Calu3 (cell line): ENCODE results near the gene MICOS13. TPM values are rescaled to one million over a fixed set of nuclear protein-coding genes. Genes with fewer than 3 reads are reported as not detected.

Source experiments
- BruUV-seq: library from RNA; stranded (reverse); fragments of 400-500 nt; replicated peaks from 2 replicates; lab custom pipeline; 2021; lab: Mats Ljungman, UMichigan
- CTCF ChIA-PET: fragments of 300-600 bp; sonication (Branson Sonifier 250); formaldehyde crosslinking; loops from one replicate; lab custom pipeline; 2022; ENCODE audit warnings: antibody characterized with exemption; lab: Charles Lee
- DNase-seq: peaks from one replicate; pipeline ENCODE4 v3.0.0; 2022
- H3K27ac Mint-ChIP-seq: one replicate; pipeline ENCODE4 v1.8.0; 2022; ENCODE audit warnings: mixed read lengths; ENCODE audit not compliant: unreplicated experiment
- H3K27me3 Mint-ChIP-seq: one replicate; pipeline ENCODE4 v1.8.0; 2022; ENCODE audit warnings: mixed read lengths; ENCODE audit not compliant: unreplicated experiment
- H3K36me3 Mint-ChIP-seq: one replicate; pipeline ENCODE4 v1.8.0; 2022; ENCODE audit warnings: mild to moderate bottlenecking, moderate library complexity, mixed read lengths; ENCODE audit not compliant: insufficient read depth, unreplicated experiment
- H3K4me1 Mint-ChIP-seq: one replicate; pipeline ENCODE4 v1.8.0; 2022; ENCODE audit warnings: mild to moderate bottlenecking, low read depth, mixed read lengths; ENCODE audit not compliant: unreplicated experiment
- H3K4me3 Mint-ChIP-seq: one replicate; pipeline ENCODE4 v1.8.0; 2022; ENCODE audit warnings: mild to moderate bottlenecking, low read depth, moderate library complexity, mixed read lengths; ENCODE audit not compliant: unreplicated experiment
- H3K9me3 Mint-ChIP-seq: one replicate; pipeline ENCODE4 v1.8.0; 2022; ENCODE audit warnings: low read depth, mixed read lengths; ENCODE audit not compliant: unreplicated experiment
- intact Hi-C: fragments of 100-400 bp; cut with micrococcal nuclease; formaldehyde crosslinking; loops from one replicate; pipeline ENCODE4 v1.10.0; 2022; ENCODE audit not compliant: unreplicated experiment
- total RNA-seq: library from RNA; stranded (reverse); gene quantifications from 2 replicates; pipeline ENCODE4 v1.2.3, GENCODE V29; 2022
- TF ChIP-seq, protein P1 (sequence below): fragments of 200-600 bp; IDR thresholded peaks from one replicate; pipeline ENCODE4 v1.8.0; 2022; ENCODE audit warnings: antibody characterized with exemption; ENCODE audit not compliant: unreplicated experiment

The MICOS13 gene
- total RNA-seq, 1 experiment from 2014 or later: 37.9 TPM

DNA sequence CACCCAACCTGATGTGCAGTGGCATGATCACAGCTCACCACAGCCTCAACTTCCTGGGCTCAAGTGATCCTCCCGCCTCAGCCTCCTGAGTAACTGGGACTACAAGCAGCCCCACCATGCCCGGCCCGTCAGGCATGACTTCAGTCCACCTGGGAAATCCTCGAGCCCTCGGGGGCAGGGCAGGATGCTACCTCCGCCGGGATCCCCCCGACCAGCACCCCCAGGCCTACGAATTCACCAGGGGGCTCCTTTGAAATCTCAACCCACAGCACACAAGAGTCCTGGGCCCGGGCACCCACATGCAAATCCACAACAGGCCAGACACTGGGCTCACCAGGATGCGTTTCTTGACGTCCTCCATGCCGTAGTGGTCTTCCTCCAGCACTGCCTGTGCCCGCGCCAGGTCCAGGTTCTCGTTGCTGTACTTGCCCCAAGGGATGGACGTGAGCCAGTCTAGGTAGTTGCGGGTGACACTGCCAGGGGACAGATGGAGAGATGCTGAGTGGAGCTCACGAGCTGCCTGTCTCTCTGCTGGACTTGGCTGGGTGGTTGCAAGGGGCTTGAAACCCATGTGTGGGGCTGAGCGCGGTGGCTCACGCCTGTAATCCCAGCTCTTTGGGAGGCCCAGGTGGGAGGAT, 20.3 kb upstream of the MICOS13 start:
- H3K27ac Mint-ChIP-seq: no peak overlapping the region
- H3K36me3 Mint-ChIP-seq: peaks cover 78% of the 10 kb centered on the region
- DNase-seq: no peak
- H3K9me3 Mint-ChIP-seq: no peaks in the 10 kb centered on the region
- CTCF ChIA-PET: no interaction called here
- intact Hi-C loops: no loop called here
- TF ChIP-seq, protein P1, sequence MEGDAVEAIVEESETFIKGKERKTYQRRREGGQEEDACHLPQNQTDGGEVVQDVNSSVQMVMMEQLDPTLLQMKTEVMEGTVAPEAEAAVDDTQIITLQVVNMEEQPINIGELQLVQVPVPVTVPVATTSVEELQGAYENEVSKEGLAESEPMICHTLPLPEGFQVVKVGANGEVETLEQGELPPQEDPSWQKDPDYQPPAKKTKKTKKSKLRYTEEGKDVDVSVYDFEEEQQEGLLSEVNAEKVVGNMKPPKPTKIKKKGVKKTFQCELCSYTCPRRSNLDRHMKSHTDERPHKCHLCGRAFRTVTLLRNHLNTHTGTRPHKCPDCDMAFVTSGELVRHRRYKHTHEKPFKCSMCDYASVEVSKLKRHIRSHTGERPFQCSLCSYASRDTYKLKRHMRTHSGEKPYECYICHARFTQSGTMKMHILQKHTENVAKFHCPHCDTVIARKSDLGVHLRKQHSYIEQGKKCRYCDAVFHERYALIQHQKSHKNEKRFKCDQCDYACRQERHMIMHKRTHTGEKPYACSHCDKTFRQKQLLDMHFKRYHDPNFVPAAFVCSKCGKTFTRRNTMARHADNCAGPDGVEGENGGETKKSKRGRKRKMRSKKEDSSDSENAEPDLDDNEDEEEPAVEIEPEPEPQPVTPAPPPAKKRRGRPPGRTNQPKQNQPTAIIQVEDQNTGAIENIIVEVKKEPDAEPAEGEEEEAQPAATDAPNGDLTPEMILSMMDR: no peak
- BruUV-seq: no TSS peak
- peaks cover 8% of the 10 kb centered on the region for H3K4me1 Mint-ChIP-seq
- H3K27me3 Mint-ChIP-seq: no peaks in the 10 kb centered on the region
- no peak overlapping the region for H3K4me3 Mint-ChIP-seq

DNA sequence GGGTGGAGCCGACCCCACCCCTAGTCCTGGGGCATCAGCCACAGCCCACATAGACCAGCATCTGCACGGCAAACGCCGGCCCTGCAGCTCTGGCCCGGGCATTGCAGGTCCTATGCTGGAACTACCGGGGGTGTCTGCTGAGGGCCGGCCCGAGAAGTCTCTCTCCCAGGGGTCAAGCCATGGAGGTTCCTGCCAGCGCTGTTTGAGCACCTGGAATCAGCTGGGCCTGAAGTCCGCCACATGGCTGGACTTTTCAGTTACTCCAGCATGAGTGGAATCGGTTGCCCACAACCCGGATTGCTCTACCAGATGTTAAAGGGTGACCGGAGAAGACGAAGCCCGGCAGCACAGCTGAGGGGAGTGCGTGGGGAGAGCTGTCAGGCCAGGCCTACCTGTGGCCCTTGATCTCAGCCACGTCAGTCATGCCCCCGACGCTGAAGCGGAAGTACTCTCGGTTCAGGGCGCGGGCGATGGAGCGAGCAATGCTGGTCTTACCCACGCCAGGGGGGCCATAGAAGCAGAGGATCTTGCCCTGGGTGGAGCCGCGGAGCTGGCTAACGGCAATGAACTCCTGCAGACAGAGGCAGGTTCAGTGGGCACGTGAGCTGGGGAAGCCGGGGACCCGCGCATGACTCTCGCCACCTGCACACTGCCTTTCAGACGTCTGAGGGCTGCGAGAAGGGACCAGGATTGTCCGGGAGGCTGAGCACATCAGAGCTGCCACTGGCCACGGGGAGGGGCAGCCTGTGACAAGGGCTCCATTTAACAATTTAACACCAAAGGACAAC, 18.5 kb upstream of the MICOS13 start:
- CTCF ChIA-PET: no interaction called here
- TF ChIP-seq, protein P1: no peak
- no peaks in the 10 kb centered on the region for H3K9me3 Mint-ChIP-seq
- H3K4me1 Mint-ChIP-seq: peaks cover 8% of the 10 kb centered on the region
- H3K27ac Mint-ChIP-seq: no peak overlapping the region
- H3K36me3 Mint-ChIP-seq: peaks cover 82% of the 10 kb centered on the region
- H3K4me3 Mint-ChIP-seq: no peak overlapping the region
- intact Hi-C loops: no loop called here
- H3K27me3 Mint-ChIP-seq: no peaks in the 10 kb centered on the region
- no peak for DNase-seq
- BruUV-seq: no TSS peak

DNA sequence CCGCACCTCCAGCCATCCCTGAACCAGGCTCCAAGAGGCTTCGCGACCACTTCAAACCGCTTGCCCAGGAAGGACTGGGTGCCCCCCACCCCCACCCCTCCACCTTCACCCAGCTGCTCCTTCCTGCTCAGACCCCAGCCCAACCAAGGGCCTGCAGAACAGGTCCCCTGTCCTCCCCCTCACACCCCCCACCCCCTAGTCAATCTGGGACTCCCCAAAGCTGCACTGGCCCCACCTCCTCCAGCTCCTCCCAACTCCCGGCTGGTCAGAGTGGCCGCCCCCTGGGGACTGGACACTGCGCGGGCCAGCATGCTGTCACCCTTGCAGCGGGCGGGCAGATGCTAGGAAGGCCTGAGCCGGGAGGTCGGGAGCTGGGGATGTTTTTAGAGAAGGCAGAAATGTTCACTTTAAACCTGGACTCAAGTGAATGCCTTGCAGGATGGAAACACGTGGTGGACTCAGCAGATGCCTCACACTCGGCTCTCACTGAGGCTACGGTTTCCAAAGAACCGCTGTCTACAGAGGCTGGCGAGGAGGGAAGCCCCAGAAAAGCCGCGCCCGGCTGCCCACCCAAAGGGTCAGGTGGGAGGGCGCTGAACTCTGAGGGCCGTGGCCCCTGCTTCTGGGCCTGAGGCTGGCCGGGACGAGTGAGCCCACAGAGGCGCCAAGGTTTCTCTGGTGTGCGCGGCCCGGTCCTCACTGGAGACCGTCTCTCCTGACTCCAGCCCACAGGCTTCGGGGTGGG, 17.7 kb upstream of the MICOS13 start:
- H3K27ac Mint-ChIP-seq: no peak overlapping the region
- BruUV-seq: no TSS peak
- TF ChIP-seq, protein P1: no peak
- no peak overlapping the region for H3K4me3 Mint-ChIP-seq
- peaks cover 82% of the 10 kb centered on the region for H3K36me3 Mint-ChIP-seq
- H3K4me1 Mint-ChIP-seq: peaks cover 2% of the 10 kb centered on the region
- H3K9me3 Mint-ChIP-seq: no peaks in the 10 kb centered on the region
- DNase-seq: no peak
- H3K27me3 Mint-ChIP-seq: no peaks in the 10 kb centered on the region
- intact Hi-C loops: no loop called here
- CTCF ChIA-PET: no interaction called here

DNA sequence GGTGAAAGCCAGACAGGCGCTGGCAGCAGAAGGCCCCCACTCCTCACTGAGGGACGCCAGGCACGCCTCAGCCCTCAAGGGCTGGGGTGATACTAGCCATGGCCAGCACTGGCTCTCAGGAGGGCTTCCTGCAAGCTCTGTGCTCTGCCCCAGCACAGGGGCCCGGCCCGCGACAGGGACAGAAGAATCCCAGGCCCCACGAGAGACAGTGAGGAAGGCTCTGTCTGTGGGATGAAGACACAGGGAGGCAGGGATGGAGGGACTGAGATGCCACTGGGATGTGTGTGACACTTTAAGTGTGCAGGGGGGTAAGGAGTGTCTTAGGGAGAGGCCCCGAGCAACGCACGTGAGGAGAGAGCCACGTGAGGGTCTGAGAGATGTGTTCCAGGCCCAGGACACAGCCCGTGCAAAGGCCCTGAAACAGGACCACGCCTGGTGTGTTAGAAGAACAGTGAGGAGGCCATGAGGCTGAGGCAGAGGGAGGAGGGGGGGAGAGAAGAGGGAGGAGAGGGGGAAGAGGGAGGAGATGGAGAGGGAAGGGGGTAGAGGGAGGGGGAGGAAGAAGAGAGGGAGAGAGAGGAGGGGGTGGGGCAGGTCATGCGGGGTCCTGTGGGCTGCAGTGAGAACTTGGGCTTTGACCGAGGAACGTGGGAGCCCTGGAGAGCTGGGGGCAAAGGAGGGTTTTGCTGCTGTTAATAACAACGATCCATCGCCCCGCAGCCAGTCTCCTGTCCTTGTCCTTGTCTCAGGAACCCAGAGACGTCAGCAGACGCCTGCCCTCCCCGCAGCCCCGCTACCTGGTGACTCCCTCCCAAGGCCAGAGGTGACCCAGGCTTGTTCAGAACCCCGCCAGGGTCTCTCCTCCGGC, 16.9 kb upstream of the MICOS13 start:
- TF ChIP-seq, protein P1: no peak
- no TSS peak for BruUV-seq
- Mint-ChIP-seq H3K4me1 (no peaks in the 10 kb centered on the region), H3K27ac (peak overlapping the region; percentile 36), H3K9me3 (no peaks in the 10 kb centered on the region), H3K27me3 (no peaks in the 10 kb centered on the region), H3K4me3 (no peak overlapping the region), H3K36me3 (peaks cover 86% of the 10 kb centered on the region)
- intact Hi-C loops: no loop called here
- CTCF ChIA-PET: no interaction called here
- no peak for DNase-seq
